ENCODE measurements around the gene IRGC.
A peak's percentile ranks its signal among the peaks of the same experiment; 100 is the strongest.

The IRGC gene

GRCh38 chr19:43768273-43769050 is 52.6 kb downstream of the IRGC start:
- DNase-seq (no peak), ATAC-seq (no peak)
- H3K4me1 Mint-ChIP-seq = peaks cover 62% of the 10 kb centered on the region
- H3K9me3 Mint-ChIP-seq = no peaks in the 10 kb centered on the region
- H3K27me3 Mint-ChIP-seq = no peaks in the 10 kb centered on the region
- peak overlapping the region in 1 of 2 donors; percentile 71 for H3K27ac Mint-ChIP-seq
- no peak overlapping the region for H3K4me3 Mint-ChIP-seq

GRCh38 chr19:43769256-43769655 is 53.4 kb downstream of the IRGC start:
- no peak for DNase-seq
- Mint-ChIP-seq H3K27ac (no peak overlapping the region), H3K4me1 (peaks cover 54% of the 10 kb centered on the region), H3K9me3 (no peaks in the 10 kb centered on the region), H3K27me3 (no peaks in the 10 kb centered on the region), H3K4me3 (no peak overlapping the region)
- no peak for ATAC-seq
